ENCODE results near the gene CNTNAP2.
"Not testable (repeated sequence)": the region's sequence is repeated elsewhere in the genome, so short reads cannot be mapped to it uniquely, and the experiment has no call there.

CNTNAP2 gene

DNA sequence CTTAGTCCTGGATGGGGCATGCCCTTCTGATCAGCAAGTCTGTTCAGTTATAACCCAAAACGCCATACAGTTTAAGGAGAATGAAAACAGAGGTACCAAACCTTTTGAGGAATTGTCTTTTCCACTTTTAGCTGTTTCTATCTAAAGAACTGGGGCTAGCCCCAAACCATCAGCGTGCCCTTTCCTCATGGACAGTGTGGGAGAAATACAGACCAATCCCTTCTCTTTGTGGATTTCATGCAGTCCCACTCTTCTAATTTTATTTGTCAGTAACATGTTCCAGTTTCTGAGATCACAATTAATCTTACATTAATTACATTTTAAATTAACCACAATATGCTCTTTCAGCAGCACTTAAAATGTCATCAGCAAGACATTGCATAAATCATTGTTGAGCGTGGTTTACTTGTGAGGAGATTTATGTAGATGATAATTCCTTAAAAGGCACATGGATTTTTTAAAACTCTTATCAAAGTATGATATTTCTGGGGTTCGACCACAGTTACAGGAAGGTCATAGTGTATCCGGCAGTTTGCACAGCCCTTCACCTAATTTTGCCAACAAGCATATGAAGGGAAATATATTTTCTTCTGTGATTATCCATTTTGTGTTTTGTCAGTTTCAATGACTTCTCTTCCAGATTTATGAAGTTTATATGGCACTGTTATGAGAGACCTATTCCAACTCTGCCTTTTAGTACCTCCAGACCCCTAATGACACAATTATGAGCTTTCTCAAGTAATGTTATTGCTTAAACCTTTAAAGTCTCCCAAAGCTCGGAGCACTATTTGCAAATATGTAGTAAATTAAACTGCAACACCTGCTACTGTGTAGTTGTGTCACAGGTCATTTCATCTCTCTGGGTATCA lies 1605.6 kb downstream of the CNTNAP2 start:
- no peak overlapping the region for H3K4me3 Mint-ChIP-seq
- no peak for DNase-seq
- no peak overlapping the region for H3K27ac Mint-ChIP-seq
- no peaks in the 10 kb centered on the region for H3K27me3 Mint-ChIP-seq
- H3K4me1 Mint-ChIP-seq: no peaks in the 10 kb centered on the region
- peaks cover 0 to 5% of the 10 kb centered on the region in 2 donors for H3K9me3 Mint-ChIP-seq
- ATAC-seq: no peak

DNA sequence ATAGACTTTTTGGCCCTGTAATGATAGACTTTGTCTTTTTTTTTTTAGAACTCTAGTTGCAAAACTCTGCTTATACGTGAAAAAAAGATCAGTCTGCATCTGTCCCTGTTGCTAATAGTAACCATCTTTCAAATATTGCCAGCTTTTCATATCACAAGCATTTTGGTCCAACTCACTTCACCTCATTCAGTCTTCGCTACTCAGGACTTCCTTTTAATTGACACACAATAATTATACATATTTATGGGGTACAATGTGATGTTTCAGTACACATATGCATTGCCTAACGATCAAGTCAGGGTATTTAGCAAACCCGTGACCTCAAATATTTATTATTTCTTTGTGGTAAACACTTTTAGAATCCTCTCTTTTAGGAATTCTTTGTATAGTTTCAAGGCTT lies 1606.9 kb downstream of the CNTNAP2 start:
- ATAC-seq (no peak), DNase-seq (no peak)
- Mint-ChIP-seq H3K9me3 (peaks cover 0 to 5% of the 10 kb centered on the region in 2 donors), H3K4me1 (no peaks in the 10 kb centered on the region), H3K27me3 (no peaks in the 10 kb centered on the region), H3K27ac (no peak overlapping the region), H3K4me3 (no peak overlapping the region)

DNA sequence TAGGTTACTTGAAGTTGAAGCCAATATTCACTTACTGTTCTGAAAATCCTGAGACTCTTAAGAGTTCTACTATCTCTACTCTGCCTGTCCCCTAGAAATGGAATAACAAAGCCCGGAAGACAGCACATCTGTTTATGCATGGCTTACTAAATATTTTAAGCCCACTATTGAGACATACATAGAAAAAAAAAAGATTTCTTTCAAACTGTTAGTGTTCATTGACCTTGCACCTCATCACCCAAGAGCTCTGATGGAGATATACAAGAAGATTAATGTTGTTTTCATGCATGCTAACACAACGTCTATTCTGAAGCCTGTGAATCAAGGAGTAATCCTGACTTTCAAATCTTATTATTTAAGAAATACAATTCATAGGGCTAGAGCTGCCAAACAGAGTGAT lies 1614.7 kb downstream of the CNTNAP2 start:
- ATAC-seq (no peak), DNase-seq (no peak)
- Mint-ChIP-seq H3K27ac (no peak overlapping the region), H3K27me3 (no peaks in the 10 kb centered on the region), H3K9me3 (peaks cover 7 to 24% of the 10 kb centered on the region in 2 donors), H3K4me1 (no peaks in the 10 kb centered on the region), H3K4me3 (no peak overlapping the region)

DNA sequence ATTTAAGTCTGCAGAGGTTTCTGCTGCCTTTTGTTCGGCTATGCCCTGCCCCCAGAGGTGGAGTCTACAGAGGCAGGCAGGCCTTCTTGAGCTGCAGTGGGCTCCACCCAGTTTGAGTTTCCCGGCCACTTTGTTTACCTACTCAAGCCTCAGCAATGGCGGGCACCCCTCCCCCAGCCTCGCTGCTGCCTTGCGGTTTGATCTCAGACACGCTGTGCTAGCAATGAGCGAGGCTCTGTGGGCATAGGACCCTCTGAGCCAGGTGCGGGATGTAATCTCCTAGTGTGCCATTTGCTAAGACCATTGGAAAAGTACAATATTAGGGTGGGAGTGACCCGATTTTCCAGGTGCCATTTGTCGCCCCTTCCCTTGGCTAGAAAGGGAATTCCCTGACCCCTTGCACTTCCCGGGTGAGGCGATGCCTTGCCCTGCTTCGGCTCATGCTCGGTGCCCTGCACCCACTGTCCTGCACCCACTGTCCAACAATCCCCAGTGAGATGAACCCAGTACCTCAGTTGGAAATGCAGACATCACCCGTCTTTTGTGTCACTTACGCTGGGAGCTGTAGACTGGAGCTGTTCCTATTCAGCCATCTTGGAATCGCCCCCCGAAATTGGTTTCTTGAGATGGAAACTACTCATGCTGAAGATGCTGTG lies 1621.1 kb downstream of the CNTNAP2 start:
- not testable (repeated sequence) for H3K4me3 Mint-ChIP-seq

DNA sequence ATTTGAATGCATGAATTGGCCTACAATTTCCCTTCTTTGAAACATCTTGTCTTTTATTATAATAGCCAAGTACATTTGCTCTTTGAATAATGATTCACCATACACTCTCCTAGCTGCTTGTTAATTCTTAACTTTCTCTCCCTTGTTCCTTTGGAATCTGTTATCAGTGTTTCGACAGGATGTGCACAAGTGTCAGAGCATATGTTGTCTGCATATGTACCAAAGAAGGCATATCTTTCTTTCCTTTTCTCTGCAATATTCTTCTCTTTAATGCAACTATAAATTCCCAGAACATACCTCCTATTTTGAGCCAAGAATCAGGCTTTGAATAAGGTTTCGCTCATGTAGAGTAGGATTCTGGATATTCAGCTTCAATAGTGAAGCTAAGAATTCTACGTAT lies 1625.7 kb downstream of the CNTNAP2 start:
- no peak overlapping the region for H3K27ac Mint-ChIP-seq
- ATAC-seq (no peak), DNase-seq (no peak)
- no peaks in the 10 kb centered on the region for H3K4me1 Mint-ChIP-seq
- no peak overlapping the region for H3K4me3 Mint-ChIP-seq
- peaks cover 10 to 14% of the 10 kb centered on the region in 2 donors for H3K9me3 Mint-ChIP-seq
- H3K27me3 Mint-ChIP-seq: no peaks in the 10 kb centered on the region

More for the DNA sequence above, 1621.1 kb downstream of the CNTNAP2 start:
- ATAC-seq, H3K4me1 Mint-ChIP-seq, H3K27ac Mint-ChIP-seq, DNase-seq, H3K27me3 Mint-ChIP-seq: not testable (repeated sequence)
- H3K9me3 Mint-ChIP-seq: peaks cover 14 to 15% of the 10 kb centered on the region in 2 donors

DNA sequence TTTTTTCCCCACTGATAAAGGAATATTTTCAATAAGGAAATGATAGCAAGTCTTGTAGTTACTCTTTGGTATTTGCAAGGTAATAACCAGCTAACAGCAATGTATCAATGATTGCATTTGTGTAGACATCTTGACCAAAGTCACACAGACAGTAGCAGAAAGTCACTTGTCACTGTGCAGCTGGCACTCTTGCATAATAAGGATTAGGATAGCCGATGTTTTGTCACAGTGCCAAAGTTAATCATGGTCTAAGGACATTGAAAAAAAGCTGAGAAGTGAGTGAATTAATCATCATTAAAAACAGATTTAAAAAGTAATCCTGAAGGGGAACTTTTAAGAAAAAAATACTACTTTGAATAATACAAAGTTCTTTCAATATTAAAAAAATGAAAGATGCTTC lies 1639.7 kb downstream of the CNTNAP2 start:
- Mint-ChIP-seq H3K27ac (no peak overlapping the region), H3K27me3 (no peaks in the 10 kb centered on the region), H3K4me3 (no peak overlapping the region), H3K9me3 (peaks cover 7 to 9% of the 10 kb centered on the region in 2 donors), H3K4me1 (no peaks in the 10 kb centered on the region)
- ATAC-seq (no peak), DNase-seq (no peak)

DNA sequence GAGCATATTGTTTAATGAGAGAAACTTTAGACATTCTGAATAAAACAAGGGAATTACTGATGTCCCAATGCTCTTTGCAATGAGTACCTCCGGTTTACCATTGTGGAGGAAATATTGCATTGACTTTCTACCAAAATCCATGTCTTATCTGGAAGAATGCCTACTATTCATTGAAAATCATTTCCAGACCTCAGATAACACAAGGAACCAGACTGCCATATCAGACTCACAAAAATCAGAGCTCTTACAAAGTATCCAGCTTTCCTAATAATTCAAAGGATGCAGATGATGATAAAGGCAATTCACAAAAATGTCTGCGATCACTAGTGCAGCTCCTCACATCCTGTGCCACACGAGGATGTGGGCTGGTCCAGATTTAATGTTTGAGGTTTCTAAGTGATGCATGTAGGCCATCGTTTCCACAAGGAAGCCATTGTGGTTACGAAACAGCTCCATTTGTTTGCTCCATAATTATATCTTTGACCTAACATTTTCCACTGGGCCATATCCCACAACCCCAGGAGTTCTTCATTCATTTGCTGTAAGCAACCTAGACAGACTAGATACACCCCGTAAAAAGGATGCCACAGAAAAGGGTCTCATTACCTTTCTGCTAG lies 1642.8 kb downstream of the CNTNAP2 start:
- Mint-ChIP-seq H3K27me3 (no peaks in the 10 kb centered on the region), H3K4me3 (no peak overlapping the region), H3K4me1 (no peaks in the 10 kb centered on the region), H3K27ac (no peak overlapping the region), H3K9me3 (peaks cover 9 to 12% of the 10 kb centered on the region in 2 donors)
- DNase-seq (no peak), ATAC-seq (no peak)

DNA sequence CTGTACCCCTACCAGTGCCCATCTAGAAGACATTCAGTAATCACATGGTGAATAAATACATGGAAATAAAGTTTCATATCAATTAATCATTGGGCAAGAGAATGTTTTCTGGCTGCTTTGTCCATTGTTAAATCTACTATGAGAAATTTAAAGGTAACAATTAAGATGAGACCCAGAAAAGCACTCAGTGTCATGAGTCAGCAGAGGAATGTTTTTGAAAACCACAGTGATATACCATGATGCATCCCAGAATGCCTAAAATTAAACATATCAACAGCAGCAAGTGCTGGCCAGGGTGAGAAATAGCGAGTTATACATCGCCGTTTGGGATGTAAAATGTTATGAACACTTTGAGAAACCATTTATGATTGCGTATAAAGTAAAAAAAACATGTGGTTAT lies 1648.7 kb downstream of the CNTNAP2 start:
- H3K4me1 Mint-ChIP-seq: no peaks in the 10 kb centered on the region
- H3K27ac Mint-ChIP-seq: no peak overlapping the region
- no peaks in the 10 kb centered on the region for H3K27me3 Mint-ChIP-seq
- ATAC-seq: no peak
- H3K9me3 Mint-ChIP-seq: peaks cover 0 to 7% of the 10 kb centered on the region in 2 donors
- no peak for DNase-seq
- H3K4me3 Mint-ChIP-seq: no peak overlapping the region

DNA sequence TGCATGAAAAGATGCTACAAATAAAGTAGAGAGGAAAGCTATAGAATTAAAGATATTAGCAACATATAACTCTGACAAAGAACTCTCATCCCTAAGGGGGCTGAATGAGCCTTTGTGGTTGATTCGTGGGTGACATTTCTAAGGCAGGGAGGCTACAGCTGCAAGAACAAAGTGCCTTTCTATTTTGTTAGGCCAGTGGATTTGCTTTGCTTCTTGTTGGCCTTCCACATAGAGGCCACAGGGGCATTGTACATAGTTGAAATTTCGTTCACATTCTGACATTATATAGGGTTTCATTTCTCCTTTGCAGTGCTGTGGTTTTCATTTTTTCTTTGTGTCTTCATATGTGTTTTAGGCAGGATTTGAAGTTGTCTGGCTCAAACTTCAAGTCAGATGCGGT lies 1654.7 kb downstream of the CNTNAP2 start:
- Mint-ChIP-seq H3K4me1 (no peaks in the 10 kb centered on the region), H3K4me3 (no peak overlapping the region), H3K27ac (no peak overlapping the region), H3K9me3 (no peaks in the 10 kb centered on the region), H3K27me3 (no peaks in the 10 kb centered on the region)
- DNase-seq (no peak), ATAC-seq (no peak)

DNA sequence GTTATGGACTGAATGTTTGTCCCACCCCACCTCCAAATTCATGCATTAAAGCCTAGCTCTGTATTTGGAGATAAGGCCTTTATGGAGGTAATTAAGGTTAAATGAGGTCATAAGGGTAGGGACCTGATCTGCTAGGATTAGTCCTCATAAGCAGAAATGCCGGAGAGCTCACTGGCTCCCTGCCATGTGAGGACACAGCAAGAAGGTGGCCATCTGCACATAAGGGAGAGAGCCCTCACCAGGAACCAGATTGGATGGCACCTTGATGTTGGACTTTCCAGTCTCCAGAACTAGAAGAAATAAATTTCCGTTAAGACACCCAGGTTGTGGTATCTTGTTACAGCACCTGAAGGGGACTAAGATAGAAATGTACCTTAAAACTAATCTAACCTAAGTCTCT lies 1657.9 kb downstream of the CNTNAP2 start:
- Mint-ChIP-seq H3K4me3 (no peak overlapping the region), H3K9me3 (no peaks in the 10 kb centered on the region), H3K27me3 (no peaks in the 10 kb centered on the region), H3K4me1 (no peaks in the 10 kb centered on the region), H3K27ac (no peak overlapping the region)
- DNase-seq (no peak), ATAC-seq (no peak)

DNA sequence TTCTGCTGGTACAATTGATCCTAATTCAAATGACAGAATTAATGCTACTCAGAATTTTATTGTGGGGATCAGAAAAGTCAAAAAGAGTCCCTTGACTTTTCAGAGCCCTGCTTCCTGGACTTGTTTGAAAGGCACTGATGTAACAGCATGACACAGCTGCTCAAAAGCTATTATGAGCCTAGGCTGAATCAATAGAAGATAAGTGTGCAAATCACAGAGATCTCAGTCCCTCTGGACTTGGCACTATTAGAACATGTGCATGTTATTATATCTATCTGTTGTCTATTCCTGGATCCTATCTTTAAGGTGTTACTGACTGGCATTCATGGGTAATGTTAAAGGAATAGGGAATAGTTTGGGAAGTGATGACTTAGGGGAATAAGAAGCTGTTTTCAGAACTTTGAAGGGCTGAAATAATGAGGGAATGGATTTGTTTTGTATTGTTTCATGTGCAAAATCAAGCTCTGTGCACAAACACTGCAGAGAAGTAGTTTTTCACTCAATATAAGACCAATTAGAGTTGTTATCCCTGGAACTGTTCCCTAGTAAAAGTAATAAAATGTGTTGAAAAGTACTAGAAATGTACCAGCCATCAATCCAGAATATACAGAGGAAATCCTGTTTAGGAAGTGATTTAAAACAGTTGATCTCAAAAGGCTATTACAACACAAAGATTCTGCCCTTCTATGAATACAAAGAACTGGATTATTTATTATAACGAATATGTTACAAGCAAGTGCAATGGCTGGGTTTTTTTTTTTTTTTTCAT lies 1659.1 kb downstream of the CNTNAP2 start:
- no peaks in the 10 kb centered on the region for H3K9me3 Mint-ChIP-seq
- H3K27me3 Mint-ChIP-seq: no peaks in the 10 kb centered on the region
- H3K4me3 Mint-ChIP-seq: no peak overlapping the region
- no peak for DNase-seq
- no peak for ATAC-seq
- H3K27ac Mint-ChIP-seq: no peak overlapping the region
- no peaks in the 10 kb centered on the region for H3K4me1 Mint-ChIP-seq

DNA sequence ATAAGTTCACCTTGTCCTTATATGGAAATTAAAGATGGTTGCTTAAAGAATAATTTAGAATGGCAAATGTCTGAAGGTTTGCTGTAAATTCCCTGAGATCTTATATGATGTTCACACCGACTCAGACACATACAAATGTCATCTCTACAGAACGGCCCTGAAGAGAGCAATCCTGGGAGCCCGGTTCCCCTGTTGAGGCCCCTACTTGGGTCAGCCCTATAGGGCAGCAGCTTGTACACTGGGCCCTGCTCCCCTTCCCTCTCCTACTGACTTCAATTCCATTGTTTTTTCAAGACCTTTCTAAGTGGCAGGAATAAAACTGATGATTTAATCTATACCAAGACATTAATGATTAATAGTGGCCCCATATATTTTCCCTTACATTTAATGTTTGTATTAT lies 1660.7 kb downstream of the CNTNAP2 start:
- no peak overlapping the region for H3K27ac Mint-ChIP-seq
- DNase-seq: no peak
- ATAC-seq: no peak
- H3K4me1 Mint-ChIP-seq: no peaks in the 10 kb centered on the region
- no peaks in the 10 kb centered on the region for H3K27me3 Mint-ChIP-seq
- no peaks in the 10 kb centered on the region for H3K9me3 Mint-ChIP-seq
- H3K4me3 Mint-ChIP-seq: no peak overlapping the region

DNA sequence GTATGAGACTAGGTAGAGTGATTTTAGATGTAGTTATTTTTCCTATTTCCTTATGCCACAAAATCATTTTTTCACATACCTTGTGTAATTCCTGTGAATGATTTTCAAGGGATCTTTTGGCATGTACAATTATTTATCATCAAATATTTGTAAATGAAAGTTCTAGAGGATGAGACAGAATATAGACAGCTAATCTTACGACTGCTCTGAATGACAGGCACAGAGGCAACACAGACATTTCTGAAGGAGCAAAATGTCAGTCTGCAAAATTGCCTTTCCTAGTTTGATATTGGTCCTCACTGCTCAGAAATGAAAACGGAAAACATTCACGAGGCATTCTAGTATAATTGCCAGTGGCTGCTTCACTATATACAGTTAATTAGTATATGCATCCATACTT lies 1663.3 kb downstream of the CNTNAP2 start:
- no peaks in the 10 kb centered on the region for H3K27me3 Mint-ChIP-seq
- no peaks in the 10 kb centered on the region for H3K4me1 Mint-ChIP-seq
- H3K4me3 Mint-ChIP-seq: no peak overlapping the region
- H3K27ac Mint-ChIP-seq: no peak overlapping the region
- H3K9me3 Mint-ChIP-seq: peaks cover 0 to 2% of the 10 kb centered on the region in 2 donors
- no peak for ATAC-seq
- no peak for DNase-seq

DNA sequence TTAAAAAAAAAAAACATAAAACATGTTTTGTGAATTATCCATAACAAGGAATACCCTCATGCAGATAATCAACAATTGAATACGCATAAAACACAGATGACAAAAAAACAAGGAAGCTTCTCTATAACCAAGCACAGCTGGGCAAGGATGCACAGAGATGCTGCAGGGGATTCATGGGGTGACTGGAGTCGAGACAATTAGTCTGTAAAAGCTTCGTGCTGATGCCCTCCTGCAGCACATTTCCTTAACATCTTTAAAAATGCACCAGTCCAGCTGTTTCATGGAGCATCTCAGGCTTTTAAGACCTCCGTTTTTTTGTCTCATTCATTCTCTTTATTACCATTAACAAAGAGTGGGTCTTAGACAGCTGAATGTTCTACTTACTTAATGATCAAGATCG lies 1680.0 kb downstream of the CNTNAP2 start:
- Mint-ChIP-seq H3K9me3 (no peaks in the 10 kb centered on the region), H3K4me3 (no peak overlapping the region), H3K27me3 (no peaks in the 10 kb centered on the region), H3K27ac (no peak overlapping the region), H3K4me1 (no peaks in the 10 kb centered on the region)
- no peak for ATAC-seq
- no peak for DNase-seq

DNA sequence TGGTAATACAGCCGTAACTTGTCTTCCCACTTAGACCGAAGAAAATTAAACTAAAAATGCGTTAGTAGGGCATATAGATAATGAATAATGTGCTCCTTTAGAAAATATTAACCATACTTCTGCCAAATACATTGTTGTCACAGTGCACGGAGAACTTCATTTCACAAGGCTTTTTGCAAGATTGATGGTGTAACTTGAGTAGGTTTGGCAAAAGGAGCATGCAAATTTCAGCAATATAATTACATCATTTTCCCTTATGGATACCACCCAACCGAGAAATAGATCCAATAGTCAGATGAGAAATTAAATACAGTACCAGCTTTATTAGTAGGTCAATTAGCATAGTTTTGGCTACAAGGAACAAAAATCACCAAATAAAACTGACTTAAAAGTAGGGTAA lies 1681.4 kb downstream of the CNTNAP2 start:
- H3K27ac Mint-ChIP-seq: no peak overlapping the region
- ATAC-seq (no peak), DNase-seq (no peak)
- H3K4me1 Mint-ChIP-seq: no peaks in the 10 kb centered on the region
- H3K9me3 Mint-ChIP-seq: no peaks in the 10 kb centered on the region
- no peaks in the 10 kb centered on the region for H3K27me3 Mint-ChIP-seq
- no peak overlapping the region for H3K4me3 Mint-ChIP-seq
